HFFc6 (cell line): ENCODE results near the gene NPEPL1. TPM values are rescaled to one million over a fixed set of nuclear protein-coding genes. Genes with fewer than 3 reads are reported as not detected.
"Not testable (repeated sequence)": the region's sequence is repeated elsewhere in the genome, so short reads cannot be mapped to it uniquely, and the experiment has no call there.

Experiments
- DNase-seq: peaks from one replicate; pipeline ENCODE4 v3.0.0-alpha.2; 2018
- H3K27ac Mint-ChIP-seq: 2 replicates; pipeline ENCODE4 v1.8.0; 2020; ENCODE audit warnings: mild to moderate bottlenecking, mixed read lengths
- H3K27me3 Mint-ChIP-seq: 2 replicates; pipeline ENCODE4 v1.8.0; 2021; ENCODE audit warnings: mild to moderate bottlenecking, moderate library complexity, mixed read lengths; ENCODE audit not compliant: insufficient read depth
- H3K36me3 Mint-ChIP-seq: 2 replicates; pipeline ENCODE4 v1.8.0; 2021; ENCODE audit warnings: low read depth, mixed read lengths
- H3K4me1 Mint-ChIP-seq: 2 replicates; pipeline ENCODE4 v1.8.0; 2020; ENCODE audit warnings: low read depth, mixed read lengths
- H3K4me3 Mint-ChIP-seq: 2 replicates; pipeline ENCODE4 v1.8.0; 2020; ENCODE audit warnings: mild to moderate bottlenecking, moderate library complexity, mixed read lengths
- H3K9me3 Mint-ChIP-seq: 2 replicates; pipeline ENCODE4 v1.8.0; 2020; ENCODE audit warnings: mild to moderate bottlenecking, mixed read lengths
- CTCF ChIP-seq: fragments of 200-600 bp; sonication (generic); IDR thresholded peaks from 2 replicates; pipeline ENCODE4 v1.5.0; 2021; ENCODE audit warnings: antibody characterized with exemption, mild to moderate bottlenecking
- total RNA-seq, 6 experiments: library from RNA; stranded (reverse); fragmentation: NEBNext Ultra II Directional; extraction: Animal tissue kit (Norgen Biotek cat#: 25700); gene quantifications; 2 replicates in 1 of 6; 3 replicates in 5 of 6; pipeline ENCODE4 v1.2.3, GENCODE V29; 2021

NPEPL1 gene
- total RNA-seq, 6 experiments from 2014 or later, result 12.0 to 17.8 (median 12.6) TPM

DNA sequence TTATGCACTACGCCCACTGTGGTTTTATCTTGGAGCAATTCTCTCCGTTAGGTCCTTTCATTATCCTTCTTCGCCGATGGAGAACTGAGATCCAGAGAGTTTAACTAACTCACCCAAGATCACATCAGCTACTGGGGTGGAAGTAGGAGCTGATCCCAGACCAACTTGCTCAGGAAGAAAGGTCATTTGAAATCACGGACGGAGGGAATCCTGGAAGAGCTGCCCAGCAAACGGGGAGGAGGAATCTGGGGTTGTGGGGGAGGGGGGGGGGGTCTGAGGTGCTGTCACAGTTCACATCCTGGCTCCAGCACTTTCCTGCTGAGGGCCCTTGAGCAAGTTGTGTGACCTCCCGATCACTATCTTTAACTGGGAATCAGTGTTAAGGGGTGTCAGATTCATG, 62.0 kb downstream of the NPEPL1 start:
- no peaks in the 10 kb centered on the region for H3K9me3 Mint-ChIP-seq
- no peak overlapping the region for H3K4me3 Mint-ChIP-seq
- H3K4me1 Mint-ChIP-seq, result no peaks in the 10 kb centered on the region
- DNase-seq, result no peak
- H3K27me3 Mint-ChIP-seq, result peaks cover 56% of the 10 kb centered on the region
- H3K27ac Mint-ChIP-seq, result no peak overlapping the region
- H3K36me3 Mint-ChIP-seq, result no peaks in the 10 kb centered on the region
- no peak for TF ChIP-seq CTCF

GRCh38 chr20:58755062-58755697, 62.6 kb downstream of the NPEPL1 start:
- Mint-ChIP-seq H3K9me3 (no peaks in the 10 kb centered on the region), H3K27ac (no peak overlapping the region), H3K27me3 (peaks cover 56% of the 10 kb centered on the region), H3K4me1 (no peaks in the 10 kb centered on the region), H3K36me3 (no peaks in the 10 kb centered on the region), H3K4me3 (no peak overlapping the region)
- no peak for DNase-seq
- TF ChIP-seq CTCF, result no peak

DNA sequence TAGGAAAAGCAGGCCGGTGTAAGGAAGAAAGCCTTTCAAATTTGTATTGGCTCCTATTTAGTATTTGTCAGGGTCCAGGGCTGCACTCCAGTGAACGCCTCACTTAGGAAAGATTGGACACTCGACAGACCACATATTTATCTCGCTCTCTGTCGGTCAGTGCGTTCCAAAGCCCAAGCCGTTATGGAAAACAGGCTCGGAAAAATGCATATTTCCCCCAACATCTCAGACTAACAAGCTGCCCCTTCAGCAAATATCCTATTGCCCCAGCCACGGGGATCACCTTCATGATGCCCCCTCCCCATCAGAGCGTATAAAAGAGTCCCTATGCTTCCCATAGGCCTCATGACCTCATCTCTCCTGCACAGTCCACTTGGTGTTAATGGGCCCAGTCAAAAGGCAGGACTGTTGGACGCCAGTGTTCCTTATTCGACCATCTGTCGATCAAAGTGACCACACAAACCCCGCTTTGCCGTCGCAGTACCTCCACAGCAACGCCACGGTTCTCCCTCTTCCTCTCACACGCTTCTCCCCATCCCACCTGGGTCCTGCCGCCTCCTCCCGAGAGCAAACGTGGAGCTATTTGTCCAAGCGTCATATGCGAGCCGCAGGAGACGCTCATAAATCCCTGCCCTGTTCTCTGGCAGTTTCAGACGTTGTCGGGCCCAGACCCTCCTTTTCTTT, 63.3 kb downstream of the NPEPL1 start:
- Mint-ChIP-seq H3K36me3 (no peaks in the 10 kb centered on the region), H3K9me3 (no peaks in the 10 kb centered on the region), H3K27ac (no peak overlapping the region), H3K4me3 (no peak overlapping the region), H3K27me3 (peaks cover 52% of the 10 kb centered on the region), H3K4me1 (no peaks in the 10 kb centered on the region)
- no peak for TF ChIP-seq CTCF
- DNase-seq, result no peak

DNA sequence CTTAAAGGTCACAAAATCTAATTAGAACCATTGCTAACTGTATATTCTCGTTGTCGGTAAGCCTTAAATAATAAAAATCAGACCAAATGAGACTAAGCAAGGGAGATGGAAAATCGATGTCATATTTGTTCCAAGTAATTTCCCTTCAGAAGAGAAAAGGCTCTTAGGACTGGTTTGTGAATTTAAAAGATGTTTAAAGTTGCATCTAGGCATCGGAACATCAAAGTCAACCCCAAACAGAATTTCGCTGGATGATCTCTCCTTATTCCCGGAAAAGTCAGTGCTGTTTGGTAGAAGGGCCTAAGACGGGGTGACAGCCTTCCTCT, 63.8 kb downstream of the NPEPL1 start:
- no peaks in the 10 kb centered on the region for H3K9me3 Mint-ChIP-seq
- H3K4me3 Mint-ChIP-seq, result no peak overlapping the region
- H3K4me1 Mint-ChIP-seq, result no peaks in the 10 kb centered on the region
- peaks cover 49% of the 10 kb centered on the region for H3K27me3 Mint-ChIP-seq
- H3K27ac Mint-ChIP-seq, result no peak overlapping the region
- TF ChIP-seq CTCF, result no peak
- no peaks in the 10 kb centered on the region for H3K36me3 Mint-ChIP-seq
- DNase-seq, result no peak

GRCh38 chr20:58757647-58758046, 65.0 kb downstream of the NPEPL1 start:
- not testable (repeated sequence) for DNase-seq, H3K4me3 Mint-ChIP-seq, H3K9me3 Mint-ChIP-seq, H3K27ac Mint-ChIP-seq, H3K4me1 Mint-ChIP-seq, H3K36me3 Mint-ChIP-seq
- peaks cover 57% of the 10 kb centered on the region for H3K27me3 Mint-ChIP-seq

DNA sequence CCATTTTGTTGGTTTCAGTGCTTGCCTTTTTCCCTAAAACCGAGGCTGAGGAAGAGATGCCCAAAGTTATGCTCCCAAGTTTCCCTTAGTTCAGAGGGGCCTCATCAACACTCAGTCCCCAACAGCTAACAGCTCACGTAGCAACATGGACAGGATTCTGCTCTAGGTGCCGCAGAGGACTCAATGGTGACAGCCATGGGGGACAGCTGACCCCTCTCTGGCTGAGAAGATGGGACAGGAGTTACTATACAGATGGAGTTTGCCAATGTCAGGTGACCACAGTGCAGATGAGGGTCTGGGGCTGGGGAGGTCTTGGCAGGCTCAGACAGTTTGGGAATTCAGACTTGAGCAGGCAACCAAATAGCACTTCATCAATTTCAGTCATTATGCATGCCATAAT, 67.3 kb downstream of the NPEPL1 start:
- Mint-ChIP-seq H3K4me1 (no peaks in the 10 kb centered on the region), H3K36me3 (no peaks in the 10 kb centered on the region), H3K9me3 (no peaks in the 10 kb centered on the region), H3K4me3 (no peak overlapping the region), H3K27me3 (peaks cover 57% of the 10 kb centered on the region), H3K27ac (no peak overlapping the region)
- DNase-seq, result no peak
- no peak for TF ChIP-seq CTCF
